ENCODE results near the gene PSORS1C1. TPM values are rescaled to one million over a fixed set of nuclear protein-coding genes. Genes with fewer than 3 reads are reported as not detected.
A peak's percentile ranks its signal among the peaks of the same experiment; 100 is the strongest.
"Not testable (repeated sequence)": the region's sequence is repeated elsewhere in the genome, so short reads cannot be mapped to it uniquely, and the experiment has no call there.

PSORS1C1 gene
- polyA plus RNA-seq, 1 donor: 0.10 TPM

DNA sequence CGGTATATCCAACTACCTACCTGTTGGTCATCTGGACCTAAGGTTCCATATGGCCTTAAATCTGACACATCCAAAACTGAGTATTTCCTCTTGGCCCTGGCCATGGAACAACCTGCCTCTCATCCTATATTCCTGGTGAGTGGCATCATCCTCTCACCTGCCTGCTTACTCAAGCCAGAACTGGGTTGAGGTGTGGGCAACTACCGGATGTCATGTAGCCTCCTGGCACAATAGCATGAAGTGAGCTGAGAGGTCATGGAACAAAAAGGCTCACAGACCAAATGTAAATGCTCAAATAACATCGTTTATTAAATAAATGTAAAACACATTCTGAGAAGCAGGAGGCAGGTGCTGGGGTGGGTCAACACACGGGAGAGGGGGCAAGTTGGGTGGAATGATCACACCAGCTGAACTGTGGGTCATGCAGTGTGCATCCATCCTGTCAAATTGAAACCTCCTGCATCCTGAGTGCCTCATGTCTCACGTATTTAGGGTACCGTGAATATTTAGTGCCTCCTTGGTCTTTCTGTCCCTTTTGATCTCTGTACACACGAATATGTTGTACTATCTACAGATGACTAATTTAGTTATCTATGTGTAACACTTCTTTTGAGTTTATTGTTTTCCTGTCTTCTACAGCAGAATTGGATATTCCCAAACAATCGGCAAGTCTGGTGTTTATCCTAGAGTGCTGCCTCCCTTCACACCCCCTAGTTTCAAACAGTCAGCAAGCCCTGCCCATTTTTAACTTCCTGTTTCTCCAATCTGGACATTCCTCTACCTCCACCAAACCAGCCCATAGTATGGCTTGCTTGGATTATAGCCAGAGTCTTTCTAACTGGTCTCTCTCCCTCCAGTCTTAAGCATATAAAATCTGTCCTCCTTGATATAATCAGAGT lies 63.8 kb downstream of the PSORS1C1 start:
- DNase-seq: no peak

DNA sequence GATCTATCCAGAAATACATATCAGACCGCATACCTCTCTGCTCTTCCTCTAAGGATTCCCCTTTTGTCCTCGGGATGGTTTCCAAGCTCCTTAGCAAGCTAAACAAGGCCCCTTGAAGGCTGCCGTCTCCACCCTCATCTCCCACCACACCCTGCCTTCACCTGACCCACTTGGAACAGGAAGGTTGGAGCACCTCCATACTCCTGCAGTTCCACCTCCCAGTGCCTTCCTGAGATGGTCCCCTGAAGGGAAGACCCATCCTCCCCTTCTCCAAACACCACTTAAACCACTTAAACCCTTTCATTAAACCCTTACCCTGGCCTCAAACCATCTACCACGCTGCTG lies 64.4 kb downstream of the PSORS1C1 start:
- DNase-seq: no peak

DNA sequence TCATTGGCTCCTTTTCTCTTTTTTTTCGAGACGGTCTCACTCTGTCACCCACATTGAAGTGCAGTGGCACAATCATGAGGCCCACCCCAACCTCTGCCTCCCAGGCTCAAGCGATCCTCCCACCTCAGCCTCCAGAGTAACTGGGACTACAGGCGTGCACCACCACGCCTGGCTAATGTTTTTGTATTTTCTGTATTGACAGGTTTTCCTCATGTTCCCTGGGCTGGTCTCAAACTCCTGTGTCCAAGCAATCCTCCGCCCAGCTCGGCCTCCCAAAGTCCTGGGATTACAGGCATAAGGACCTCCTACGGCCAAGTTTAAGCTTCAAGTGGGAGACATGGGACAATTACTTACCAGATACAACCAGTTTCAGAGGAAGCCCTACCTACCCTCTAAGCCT lies 65.3 kb downstream of the PSORS1C1 start:
- DNase-seq: no peak

DNA sequence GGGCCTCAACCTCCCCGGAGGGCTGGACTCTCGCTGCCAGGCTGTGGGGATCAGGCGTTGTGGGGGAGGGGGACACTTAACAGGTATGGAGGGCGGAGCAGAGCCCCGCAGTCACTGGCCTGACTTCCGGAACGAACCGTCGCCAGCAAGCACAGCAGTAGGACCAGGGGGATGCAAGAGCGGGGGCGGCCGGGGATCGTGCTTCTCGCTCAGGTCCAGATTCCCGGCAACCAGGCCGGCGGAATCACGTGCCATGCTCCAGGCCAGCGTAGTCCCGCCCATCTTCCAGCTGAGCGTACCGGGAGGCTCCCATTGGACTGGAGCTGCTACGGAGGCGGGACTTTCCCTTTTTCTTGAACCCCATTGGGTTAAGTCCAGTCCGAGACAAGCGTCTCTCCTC lies 65.9 kb downstream of the PSORS1C1 start:
- DNase-seq: peak; percentile 63

DNA sequence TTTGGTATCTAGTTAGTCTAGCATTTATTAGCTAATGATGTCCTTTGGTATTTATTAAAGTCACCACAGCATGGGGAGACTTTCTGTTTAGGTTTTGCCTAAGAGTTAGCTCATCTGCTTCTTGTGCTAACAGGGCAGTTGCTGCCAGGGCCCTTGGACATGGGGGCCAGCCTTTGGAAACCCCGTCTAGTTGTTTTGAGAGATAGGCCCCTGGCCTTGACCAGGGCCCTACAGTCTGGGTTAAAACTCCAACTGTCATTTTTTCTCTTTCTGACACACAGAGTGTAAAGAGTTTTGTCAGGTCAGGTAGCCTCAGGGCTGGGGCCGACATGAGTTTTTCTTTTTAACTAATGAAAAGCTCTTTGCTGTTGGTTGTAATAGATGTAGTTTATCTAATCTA lies 68.7 kb downstream of the PSORS1C1 start:
- not testable (repeated sequence) for DNase-seq

DNA sequence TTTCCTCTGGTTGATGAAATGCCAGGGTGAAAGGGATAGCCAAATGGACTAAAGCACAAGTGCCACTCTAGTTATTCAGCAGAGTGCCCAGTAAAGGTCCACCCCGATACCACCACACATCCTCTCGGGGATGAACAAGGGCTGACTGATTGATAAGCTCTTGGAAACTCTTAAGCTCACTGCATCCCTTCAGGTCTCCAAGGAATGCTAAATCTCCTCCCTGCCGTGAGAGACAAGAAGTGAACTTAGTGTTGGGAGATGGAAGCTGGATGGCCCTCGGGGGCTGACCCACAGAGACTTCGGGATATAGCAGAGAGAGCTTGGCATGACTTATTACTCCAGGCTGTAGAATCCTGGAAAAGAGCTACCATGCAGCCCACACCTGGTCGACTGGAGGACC lies 69.3 kb downstream of the PSORS1C1 start:
- not testable (repeated sequence) for DNase-seq

DNA sequence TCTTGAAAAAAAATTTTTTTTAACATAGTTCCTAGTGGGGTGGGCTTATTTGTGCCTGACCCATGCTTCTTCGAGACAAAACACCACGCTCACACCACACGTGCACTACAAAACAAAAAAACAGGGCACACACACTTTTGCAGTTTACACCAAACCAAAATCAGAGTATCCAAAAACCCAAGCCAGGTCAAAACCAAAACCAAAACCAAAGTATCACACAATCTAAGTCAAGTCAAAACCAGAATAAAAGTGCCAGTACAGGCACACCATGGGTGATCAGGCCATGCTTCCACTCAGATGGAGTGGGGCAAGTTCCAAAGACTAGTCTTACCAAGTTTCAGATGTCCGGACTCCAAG lies 71.1 kb downstream of the PSORS1C1 start:
- DNase-seq: not testable (repeated sequence)

DNA sequence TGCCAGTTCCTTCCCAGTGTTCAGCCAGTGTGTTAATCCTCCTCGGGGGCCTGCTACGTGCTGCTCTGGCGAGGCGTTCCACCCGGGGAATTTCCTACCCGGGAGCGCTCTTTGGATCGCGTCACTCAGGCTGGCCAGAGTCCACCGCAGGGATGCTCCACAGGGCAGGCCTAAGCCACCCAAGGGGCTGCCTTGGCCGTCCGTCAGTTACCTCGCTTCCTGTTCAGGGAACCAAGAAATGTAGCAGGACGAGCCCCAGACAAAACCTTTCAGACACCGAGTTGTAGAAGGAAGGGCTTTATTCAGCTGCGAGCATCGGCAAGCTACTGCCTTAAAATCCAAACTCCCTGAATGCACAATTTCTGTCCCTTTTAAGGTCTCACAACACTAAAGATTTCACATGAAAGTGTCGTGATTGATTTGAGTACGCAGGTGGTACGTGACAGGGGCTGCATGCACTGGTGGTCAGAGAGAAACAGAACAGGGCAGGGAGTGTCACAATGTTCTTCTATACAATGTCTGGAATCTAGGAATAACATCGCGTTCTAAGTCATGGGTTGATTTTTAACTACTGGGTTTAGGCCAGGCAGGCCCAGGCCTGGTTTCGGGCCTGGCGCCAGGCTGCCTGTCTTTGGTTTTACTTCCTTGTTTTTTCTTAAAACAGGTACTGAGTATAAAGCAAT lies 71.6 kb downstream of the PSORS1C1 start:
- no peak for DNase-seq

DNA sequence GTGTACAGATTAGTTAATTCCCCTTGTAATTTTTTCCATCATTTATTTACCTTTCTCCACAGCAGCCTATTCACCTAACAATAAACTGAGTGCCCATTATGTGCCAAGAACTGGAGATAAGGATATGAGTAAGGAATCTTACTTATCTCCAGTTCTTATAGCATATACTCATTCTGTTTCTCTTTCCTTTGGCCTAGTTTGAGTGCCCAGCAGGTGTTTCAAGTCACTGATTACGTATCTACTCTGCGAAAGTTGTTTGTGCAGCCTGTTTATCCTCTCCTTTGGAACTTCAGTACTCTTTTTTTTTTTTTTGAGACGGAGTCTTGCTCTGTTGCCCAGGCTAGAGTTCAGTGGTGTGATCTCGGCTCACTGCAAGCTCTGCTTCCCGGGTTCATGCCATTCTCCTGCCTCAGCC lies 73.2 kb downstream of the PSORS1C1 start:
- DNase-seq: no peak

DNA sequence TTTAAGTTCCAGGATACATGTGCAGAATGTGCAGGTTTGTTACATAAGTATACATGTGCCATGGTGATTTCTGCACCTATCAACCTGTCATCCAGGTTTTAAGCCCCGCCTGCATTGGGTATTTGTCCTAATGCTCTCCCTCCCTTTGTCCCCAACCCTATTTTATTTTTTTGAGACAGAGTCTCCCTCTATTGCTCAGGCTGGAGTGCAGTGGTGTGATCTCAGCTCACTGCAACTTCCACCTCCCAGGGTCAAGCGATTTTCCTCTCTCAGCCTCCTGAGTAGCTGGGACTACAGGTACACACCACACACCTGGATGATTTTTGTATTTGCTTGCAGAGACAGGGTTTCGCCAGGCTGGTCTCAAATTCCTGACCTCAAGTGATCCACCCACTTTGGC lies 74.6 kb downstream of the PSORS1C1 start:
- DNase-seq: not testable (repeated sequence)

Other genes starting within 250 kb of the PSORS1C1 start
- gene DDR1, start 230.3 kb upstream of the PSORS1C1 start, polyA plus RNA-seq (ENCODE audit: insufficient read length): 167 TPM
- gene GTF2H4, start 206.6 kb upstream of the PSORS1C1 start, polyA plus RNA-seq (ENCODE audit: insufficient read length): 45.4 TPM
- gene VARS2, start 200.6 kb upstream of the PSORS1C1 start, polyA plus RNA-seq (ENCODE audit: insufficient read length): 52.6 TPM
- 0.76 TPM for gene SFTA2, start 182.6 kb upstream of the PSORS1C1 start, polyA plus RNA-seq (ENCODE audit: insufficient read length)
- 0.10 TPM for gene MUCL3, start 173.8 kb upstream of the PSORS1C1 start, polyA plus RNA-seq (ENCODE audit: insufficient read length)
- not detected for gene MUC21, start 131.1 kb upstream of the PSORS1C1 start, polyA plus RNA-seq (ENCODE audit: insufficient read length)
- not detected for gene MUC22, start 104.3 kb upstream of the PSORS1C1 start, polyA plus RNA-seq (ENCODE audit: insufficient read length)
- gene C6orf15, start 2.2 kb upstream of the PSORS1C1 start, polyA plus RNA-seq (ENCODE audit: insufficient read length): not detected
- gene CDSN, start 5.6 kb downstream of the PSORS1C1 start, polyA plus RNA-seq (ENCODE audit: insufficient read length): not detected
- 0.15 TPM for gene PSORS1C2, start 24.3 kb downstream of the PSORS1C1 start, polyA plus RNA-seq (ENCODE audit: insufficient read length)
- gene CCHCR1, start 43.0 kb downstream of the PSORS1C1 start, polyA plus RNA-seq (ENCODE audit: insufficient read length): 37.2 TPM
- 23.4 TPM for gene TCF19, start 43.8 kb downstream of the PSORS1C1 start, polyA plus RNA-seq (ENCODE audit: insufficient read length)
- gene POU5F1, start 55.9 kb downstream of the PSORS1C1 start, polyA plus RNA-seq (ENCODE audit: insufficient read length): 6.5 TPM
- 61.5 TPM for gene HLA-C, start 157.3 kb downstream of the PSORS1C1 start, polyA plus RNA-seq (ENCODE audit: insufficient read length)
- gene HLA-B, start 242.4 kb downstream of the PSORS1C1 start, polyA plus RNA-seq (ENCODE audit: insufficient read length): 99.6 TPM